ENCODE measurements around the gene POMGNT1.
A peak's percentile ranks its signal among the peaks of the same experiment; 100 is the strongest.
"Not testable (repeated sequence)": the region's sequence is repeated elsewhere in the genome, so short reads cannot be mapped to it uniquely, and the experiment has no call there.

The POMGNT1 gene

GRCh38 chr1:46197964-46198811 lies at the start of gene POMGNT1:
Gene POMGNT1 (minus strand): TSS chr1:46198434. CDS start chr1:46197821, 613 bp downstream.
- Histone ChIP-seq H3K4me1 (ENCODE audit: low read length) (peaks cover 12% of the 10 kb centered on the region), H3K9me3 (ENCODE audit: insufficient read depth, low read length) (no peaks in the 10 kb centered on the region), H3K36me3 (replicated peaks; ENCODE audit: low read depth, low read length) (no peaks in the 10 kb centered on the region), H3K79me2 (ENCODE audit: low read length) (0 out of 2 replicates have a peak, but pooled peaks cover 2% of the 10 kb centered on the region), H3K4me3 (ENCODE audit: low read length) (peak within 1 kb of the TSS; percentile 93), H4K20me1 (ENCODE audit: insufficient read depth, low read length) (no peaks in the 10 kb centered on the region), H3K9ac (ENCODE audit: low read length) (peak within 1 kb of the TSS; percentile 85), H2AFZ (ENCODE audit: low read depth, low read length) (peak within 1 kb of the TSS; percentile 94; the same call in 1 of the 2 replicates), H3K4me2 (ENCODE audit: low read length) (peak within 1 kb of the TSS; percentile 98), H3K27ac (ENCODE audit: low read length) (peak within 1 kb of the TSS; percentile 42), H3K27me3 (ENCODE audit: low read depth, low read length) (no peaks in the 10 kb centered on the region)
- peak; percentile 24 for TF ChIP-seq CTCF (IDR thresholded peaks at IDR 0.05; ENCODE audit: low read depth, low read length)
- TF ChIP-seq EZH2phosphoT487 (IDR thresholded peaks at IDR 0.05; ENCODE audit: low read depth), result no peak

GRCh38 chr1:46247436-46248121 lies 49.3 kb upstream of the POMGNT1 start, which contains the start of gene RAD54L:
Gene RAD54L (plus strand): TSS chr1:46247763. CDS start chr1:46248406, 643 bp downstream.
- H3K4me1 ChIP-seq (ENCODE audit: low read length), result peaks cover 16% of the 10 kb centered on the region
- no peak for TF ChIP-seq CTCF (IDR thresholded peaks at IDR 0.05; ENCODE audit: low read depth, low read length)
- peak within 1 kb of the TSS; percentile 95 for H3K4me3 ChIP-seq (ENCODE audit: low read length)
- peak within 1 kb of the TSS; percentile 96 for H3K4me2 ChIP-seq (ENCODE audit: low read length)
- H3K9me3 ChIP-seq (ENCODE audit: insufficient read depth, low read length), result no peaks in the 10 kb centered on the region
- peaks cover 20% of the 10 kb centered on the region for H3K36me3 ChIP-seq (replicated peaks; ENCODE audit: low read depth, low read length)
- peak within 1 kb of the TSS; percentile 85 for H3K9ac ChIP-seq (ENCODE audit: low read length)
- peak within 1 kb of the TSS; percentile 43 for H3K27ac ChIP-seq (ENCODE audit: low read length)
- H3K27me3 ChIP-seq (ENCODE audit: low read depth, low read length), result no peaks in the 10 kb centered on the region
- peaks cover 23% of the 10 kb centered on the region for H3K79me2 ChIP-seq (ENCODE audit: low read length)
- no peaks in the 10 kb centered on the region for H4K20me1 ChIP-seq (ENCODE audit: insufficient read depth, low read length)
- peak within 1 kb of the TSS; percentile 90 for H2AFZ ChIP-seq (ENCODE audit: low read depth, low read length)

GRCh38 chr1:46246548-46247435 lies 48.6 kb upstream of the POMGNT1 start:
- Histone ChIP-seq H3K79me2 (ENCODE audit: low read length) (peaks cover 23% of the 10 kb centered on the region), H4K20me1 (ENCODE audit: insufficient read depth, low read length) (no peaks in the 10 kb centered on the region), H3K27me3 (ENCODE audit: low read depth, low read length) (no peaks in the 10 kb centered on the region), H3K4me1 (ENCODE audit: low read length) (peaks cover 16% of the 10 kb centered on the region), H3K9ac (ENCODE audit: low read length) (peak overlapping the region; percentile 85), H3K4me3 (ENCODE audit: low read length) (peak overlapping the region; percentile 88), H3K36me3 (replicated peaks; ENCODE audit: low read depth, low read length) (peaks cover 15% of the 10 kb centered on the region), H3K27ac (ENCODE audit: low read length) (peak overlapping the region; percentile 36), H3K4me2 (ENCODE audit: low read length) (peak overlapping the region; percentile 96), H3K9me3 (ENCODE audit: insufficient read depth, low read length) (no peaks in the 10 kb centered on the region), H2AFZ (ENCODE audit: low read depth, low read length) (peak overlapping the region; percentile 90)
- TF ChIP-seq CTCF (IDR thresholded peaks at IDR 0.05; ENCODE audit: low read depth, low read length) (no peak), EZH2phosphoT487 (IDR thresholded peaks at IDR 0.05; ENCODE audit: low read depth) (no peak)

- peaks cover 16% of the 10 kb centered on the region for H3K4me1 ChIP-seq (ENCODE audit: low read length)
- peak overlapping the region; percentile 85; the same call in 1 of the 2 replicates for H3K9ac ChIP-seq (ENCODE audit: low read length)
- H3K27ac ChIP-seq (ENCODE audit: low read length); H2AFZ ChIP-seq (ENCODE audit: low read depth, low read length); H3K9me3 ChIP-seq (ENCODE audit: insufficient read depth, low read length); H4K20me1 ChIP-seq (ENCODE audit: insufficient read depth, low read length); H3K27me3 ChIP-seq (ENCODE audit: low read depth, low read length): not testable (repeated sequence)
- H3K36me3 ChIP-seq (replicated peaks; ENCODE audit: low read depth, low read length), result peaks cover 15% of the 10 kb centered on the region
- H3K4me2 ChIP-seq (ENCODE audit: low read length), result peak overlapping the region; percentile 96
- H3K79me2 ChIP-seq (ENCODE audit: low read length), result peaks cover 23% of the 10 kb centered on the region
- H3K4me3 ChIP-seq (ENCODE audit: low read length), result peak overlapping the region; percentile 88
These were observed 47.9 kb upstream of the POMGNT1 start for GRCh38 chr1:46246136-46246535.
